CD4-positive, alpha-beta T cell treated with Interleukin-15 for 1 hour (primary cell): ENCODE results near the gene DOCK6.

ENCODE experiments used
- DNase-seq: peaks from one replicate; pipeline ENCODE4 v3.0.0-alpha.2; 2020

The DOCK6 gene

DNA sequence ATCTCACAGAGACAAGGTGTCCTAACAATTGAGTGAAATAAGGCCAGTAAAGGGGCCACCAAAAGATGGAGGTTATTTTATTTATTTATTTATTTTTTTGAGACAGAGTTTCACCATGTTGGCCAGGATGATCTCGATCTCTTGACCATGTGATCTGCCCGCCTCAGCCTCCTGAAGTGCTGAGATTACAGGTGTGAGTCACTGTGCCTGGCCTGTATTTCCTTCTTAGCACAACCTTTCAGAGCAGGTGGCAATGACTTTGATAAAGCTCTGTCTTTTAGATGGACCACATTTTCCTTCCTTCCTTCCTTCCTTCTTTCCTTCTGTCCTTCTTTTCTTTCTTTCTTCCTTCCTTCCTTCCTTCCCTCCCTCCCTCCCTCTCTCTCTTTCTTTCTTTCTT, 11.0 kb upstream of the DOCK6 start:
- DNase-seq: no peak

DNA sequence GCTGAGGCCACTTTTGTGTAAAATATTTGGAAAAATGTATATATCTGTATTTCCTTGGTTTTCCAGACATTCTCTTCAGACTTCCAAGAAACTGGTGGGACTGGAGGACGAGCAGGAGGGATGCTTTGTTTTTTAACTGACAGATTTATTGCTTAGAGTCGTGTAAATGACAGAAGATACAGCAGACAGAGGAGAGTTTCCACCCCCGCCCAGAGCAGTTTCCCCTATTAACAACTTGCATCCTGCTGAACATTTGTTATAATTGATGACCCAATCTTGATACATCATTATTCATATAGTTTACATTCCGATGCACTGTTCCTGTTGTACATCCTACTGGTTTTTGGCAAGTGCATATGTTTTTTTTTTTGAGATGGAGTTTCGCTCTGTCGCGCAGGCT, 7.1 kb upstream of the DOCK6 start:
- no peak for DNase-seq

DNA sequence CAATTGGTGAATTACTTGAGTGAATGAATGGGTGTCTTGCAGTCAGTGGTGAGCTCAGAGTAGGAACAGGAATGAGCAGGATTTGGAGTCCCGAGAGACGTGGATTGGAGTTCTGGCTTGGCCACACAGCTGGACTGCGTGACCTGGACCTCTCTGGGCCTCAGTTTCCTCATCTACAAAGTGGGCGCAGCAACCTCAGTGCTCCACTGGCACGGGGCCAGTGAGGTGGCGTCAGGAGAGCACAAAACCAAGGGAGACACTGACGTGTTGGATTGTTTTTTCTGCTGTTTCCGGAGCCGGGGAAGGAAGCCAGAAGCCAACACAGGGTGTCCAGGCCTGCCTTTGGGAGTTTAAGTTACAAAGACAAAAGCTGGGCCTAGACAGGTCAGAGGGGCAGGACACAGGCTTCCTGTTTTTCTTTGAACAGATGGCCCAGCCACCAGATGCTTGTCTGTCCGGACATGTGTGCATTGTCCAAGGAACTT, 6.5 kb upstream of the DOCK6 start:
- DNase-seq: no peak

DNA sequence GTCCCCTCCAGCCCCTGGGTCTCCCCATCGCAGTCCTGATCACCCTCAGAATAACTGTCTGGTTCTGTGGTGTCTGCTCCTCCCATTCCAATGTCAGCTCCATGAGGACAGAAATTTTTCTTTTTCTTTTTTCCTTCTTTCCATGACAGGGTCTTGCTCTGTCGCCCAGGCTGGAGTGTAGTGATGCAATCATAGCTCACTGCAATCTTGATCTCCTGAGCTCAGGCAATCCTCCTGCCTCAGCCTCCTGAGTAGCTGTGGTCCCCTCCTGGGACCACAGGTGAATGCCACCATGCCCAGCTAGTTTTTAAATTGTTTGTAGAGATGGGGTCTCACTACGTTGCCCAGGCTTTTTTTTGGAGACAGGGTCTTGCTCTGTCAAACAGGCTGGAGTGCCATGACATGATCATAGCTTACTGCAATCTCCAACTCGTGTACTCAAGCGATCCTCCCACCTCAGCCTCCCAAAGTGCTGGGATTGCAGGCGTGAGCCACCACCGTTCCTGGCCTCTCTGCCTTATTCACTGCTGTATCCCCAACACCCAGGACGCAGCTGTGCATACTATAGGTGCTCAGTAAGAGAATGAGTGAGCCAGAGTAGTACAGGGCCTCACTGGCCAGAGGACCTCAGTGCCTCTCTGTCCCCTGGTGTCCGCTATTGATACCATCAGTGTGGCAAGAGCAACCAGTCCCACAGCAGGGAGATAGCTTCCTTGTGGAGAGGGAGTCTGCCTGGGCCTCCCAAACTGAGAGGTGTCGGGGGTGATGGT, 5.2 kb upstream of the DOCK6 start:
- DNase-seq: no peak

DNA sequence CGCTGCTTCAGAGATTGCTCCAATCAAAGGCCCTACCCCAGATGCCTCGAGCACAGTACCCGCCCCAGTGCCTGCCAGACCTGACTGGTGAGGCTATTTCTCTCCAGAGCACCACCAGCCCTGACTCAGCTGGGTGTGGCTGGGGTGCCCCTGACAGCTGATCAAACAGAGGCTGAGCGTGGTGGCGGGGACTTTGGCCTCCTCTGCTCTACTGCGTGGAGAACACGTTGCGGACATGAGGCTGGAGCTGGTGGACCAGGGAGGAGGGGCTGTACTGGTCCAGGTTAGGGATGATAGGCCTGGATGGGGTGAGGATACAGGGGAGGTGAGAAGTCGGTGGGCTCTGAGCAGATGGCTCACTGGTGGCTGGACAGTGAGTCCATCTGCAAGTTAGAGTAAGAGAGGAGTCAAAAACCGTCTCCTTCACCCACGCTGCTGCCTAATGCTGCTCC, 3.5 kb upstream of the DOCK6 start:
- no peak for DNase-seq

DNA sequence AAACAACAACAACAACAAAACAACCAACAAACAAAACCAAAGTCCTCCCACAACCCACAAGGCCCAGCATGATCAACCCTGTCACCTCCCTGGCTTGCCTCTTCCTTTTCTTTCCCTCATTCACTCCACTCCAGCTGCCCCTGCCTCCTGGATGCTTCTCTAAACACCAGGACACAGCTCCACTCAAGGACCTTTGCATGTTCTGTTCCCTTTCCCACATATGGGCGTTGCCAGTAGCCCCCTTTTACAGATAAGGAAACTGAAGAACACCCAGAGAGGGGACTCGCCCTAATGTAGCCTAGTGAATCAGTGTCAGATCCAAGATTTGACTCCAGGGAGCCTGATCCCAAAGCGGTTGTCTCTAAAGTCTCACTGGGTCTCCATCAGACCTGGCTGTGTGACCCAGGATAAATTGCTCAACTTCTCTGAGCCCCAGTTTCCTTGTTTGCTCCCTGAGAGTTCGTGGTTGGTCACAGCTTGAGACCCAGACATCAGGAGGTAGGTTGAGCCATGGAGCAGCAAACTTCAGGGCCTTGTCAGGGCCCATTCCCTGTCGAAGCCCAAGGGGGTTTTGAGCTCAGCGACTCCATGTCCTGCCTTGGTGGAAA, 3.0 kb upstream of the DOCK6 start:
- DNase-seq: no peak

DNA sequence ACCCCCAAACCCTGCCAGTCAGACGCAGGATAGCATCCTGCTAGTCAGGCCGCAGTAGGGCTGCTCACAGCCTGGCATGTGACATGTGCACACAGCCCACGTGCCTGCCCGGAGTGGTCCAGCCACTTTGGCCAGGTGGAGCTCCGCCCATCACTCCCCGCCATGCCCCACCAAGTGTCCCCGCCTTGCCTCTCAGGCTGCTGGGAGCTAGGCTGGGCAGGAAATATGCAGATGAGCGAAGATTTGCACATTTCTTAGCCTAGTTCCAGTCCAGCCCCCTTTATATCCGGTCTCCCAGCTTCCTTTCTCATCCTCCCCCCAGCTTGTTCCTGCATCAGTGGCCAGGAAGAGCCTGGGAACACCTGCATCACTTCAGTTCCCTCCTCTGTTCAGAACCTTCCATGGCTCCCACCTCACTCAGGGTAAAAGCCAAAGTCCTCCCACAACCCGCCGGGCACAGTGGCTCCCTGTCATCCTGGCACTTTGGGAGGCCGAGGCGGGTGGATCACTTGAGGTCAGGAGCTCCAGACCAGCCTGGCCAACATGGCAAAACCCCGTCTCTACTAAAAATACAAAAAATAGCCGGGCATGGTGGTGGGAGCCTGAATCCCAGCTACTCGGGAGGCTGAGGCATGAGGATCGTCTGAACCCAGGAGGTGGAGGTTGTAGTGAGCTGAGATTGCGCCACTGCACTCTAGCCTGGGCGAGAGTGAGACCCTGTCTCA, 2.3 kb upstream of the DOCK6 start:
- no peak for DNase-seq

DNA sequence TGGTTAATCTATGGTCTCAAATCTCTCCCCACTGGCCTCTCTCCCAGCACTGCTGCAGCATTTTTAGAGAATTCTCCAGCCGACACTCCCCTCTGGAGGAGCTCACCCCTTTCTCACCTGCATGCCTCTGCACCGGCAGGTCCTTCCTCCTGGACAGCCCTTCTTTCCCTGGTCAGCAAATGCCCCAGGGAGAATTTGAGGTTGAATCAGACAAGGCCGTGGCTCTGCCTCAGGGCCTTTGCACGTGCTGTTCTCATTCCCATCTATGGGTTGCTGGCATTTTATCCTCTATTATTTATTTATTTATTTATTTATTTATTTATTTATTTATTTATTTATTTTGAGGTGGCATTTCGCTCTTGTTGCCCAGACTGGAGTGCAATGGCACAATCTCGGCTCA, 1.4 kb upstream of the DOCK6 start:
- DNase-seq: no peak

DNA sequence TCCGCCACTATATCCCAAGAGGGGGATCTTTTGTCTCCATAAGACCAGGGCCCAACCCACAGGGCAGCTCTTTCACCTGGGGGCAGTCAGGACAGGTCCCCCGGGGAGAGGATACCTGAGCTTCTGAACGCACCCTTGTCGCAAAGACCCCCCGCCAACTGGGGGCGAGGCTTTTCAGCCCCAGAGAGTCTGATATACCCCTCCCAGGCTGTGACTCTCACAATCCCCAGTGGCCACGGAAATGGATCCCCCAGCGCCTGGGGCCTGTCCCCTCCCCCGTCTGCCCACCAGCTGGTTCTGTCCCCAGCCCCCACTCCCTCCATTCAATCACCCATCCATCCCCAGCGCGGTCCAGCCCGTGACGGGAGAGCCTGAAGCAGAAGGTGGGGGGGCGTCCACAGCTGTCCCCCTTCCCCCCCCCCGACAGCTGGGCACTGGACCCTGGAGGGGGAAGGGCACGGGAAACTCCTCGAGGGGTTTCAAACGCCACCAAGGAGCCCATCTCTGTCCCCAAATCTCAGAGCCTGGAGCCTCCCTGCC, 823 bp downstream of the DOCK6 start:
- no peak for DNase-seq

DNA sequence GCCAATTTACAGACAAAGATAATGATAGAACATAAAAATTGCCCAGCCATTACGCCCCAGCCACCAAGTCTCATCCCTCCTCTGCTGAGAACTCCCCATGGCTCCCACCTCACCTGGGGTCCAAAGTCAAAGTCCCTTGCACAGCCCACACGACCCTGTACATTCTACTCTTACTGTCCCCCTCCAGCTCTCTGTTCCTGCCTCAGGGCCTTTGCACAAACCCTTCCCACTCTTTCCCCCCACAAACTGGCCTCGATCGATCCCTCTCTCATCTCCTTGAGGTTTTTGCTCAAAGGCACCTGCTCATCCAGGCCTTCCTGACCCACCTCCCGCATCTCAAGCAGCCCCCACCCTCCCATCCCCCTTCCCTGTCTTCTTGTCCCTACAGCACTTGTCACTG, 1.3 kb downstream of the DOCK6 start:
- no peak for DNase-seq

DNA sequence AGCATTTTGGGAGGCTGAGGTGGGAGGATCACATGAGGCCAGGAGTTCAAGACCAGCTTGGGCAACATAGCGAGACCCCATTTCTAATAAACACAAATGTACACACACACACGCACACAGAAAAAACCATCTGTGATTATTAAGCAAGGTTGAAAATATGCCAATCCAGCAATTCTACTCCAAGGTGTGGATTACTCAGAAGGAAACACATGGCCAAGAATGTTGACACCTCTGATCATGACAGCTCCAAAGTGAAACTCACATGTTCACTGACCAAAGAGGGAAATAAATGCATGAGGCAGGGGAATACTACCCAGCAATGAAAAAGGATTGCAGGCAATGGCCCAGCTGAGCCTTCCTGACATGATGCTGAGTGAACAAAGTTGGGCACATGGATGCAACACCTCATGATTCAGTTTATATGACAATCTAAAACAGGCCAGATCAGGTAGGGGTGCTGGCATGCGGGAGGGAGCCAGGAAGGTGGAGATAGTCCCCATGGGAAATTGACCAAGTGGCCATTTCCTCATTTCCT, 4.4 kb downstream of the DOCK6 start:
- no peak for DNase-seq

DNA sequence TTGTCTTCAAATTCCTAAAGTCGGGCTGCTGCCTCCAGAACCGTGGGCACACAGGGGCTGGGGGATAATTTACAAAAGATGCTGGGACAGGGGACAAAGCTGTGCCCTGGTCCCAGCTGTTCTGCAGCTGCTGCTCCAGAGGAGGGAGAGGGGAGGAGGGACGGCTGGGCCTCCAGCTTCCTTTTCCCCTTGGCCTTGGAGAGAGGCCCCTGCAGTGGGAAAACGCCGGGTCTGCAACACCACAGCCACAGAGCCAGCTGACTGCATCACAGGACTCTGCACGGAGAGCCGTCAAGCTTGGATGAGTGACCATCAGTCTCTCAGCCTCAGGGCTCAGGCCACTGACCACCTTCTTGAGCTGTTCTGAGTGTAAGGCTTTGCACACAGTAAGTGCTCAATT, 6.1 kb downstream of the DOCK6 start:
- DNase-seq: no peak

DNA sequence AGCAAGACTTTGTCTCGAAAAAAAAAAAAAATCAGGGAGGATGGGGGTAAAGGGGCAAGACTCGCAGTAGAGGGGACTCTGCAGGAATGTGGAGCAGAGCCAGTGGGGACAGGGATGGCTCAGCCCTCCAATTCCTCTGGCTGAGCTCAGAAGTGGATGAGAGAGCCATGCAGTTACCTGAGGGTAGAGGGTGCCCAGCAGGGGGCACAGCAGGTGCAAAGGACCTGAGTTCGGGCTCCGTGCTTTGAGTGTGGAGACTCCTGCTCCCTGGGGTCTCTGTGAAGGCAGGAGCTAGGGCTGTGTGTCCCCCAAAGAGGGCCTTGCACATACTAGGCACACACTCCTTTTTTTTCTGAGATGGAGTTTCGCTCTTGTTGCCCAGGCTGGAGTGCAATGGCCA, 7.7 kb downstream of the DOCK6 start:
- DNase-seq: no peak

DNA sequence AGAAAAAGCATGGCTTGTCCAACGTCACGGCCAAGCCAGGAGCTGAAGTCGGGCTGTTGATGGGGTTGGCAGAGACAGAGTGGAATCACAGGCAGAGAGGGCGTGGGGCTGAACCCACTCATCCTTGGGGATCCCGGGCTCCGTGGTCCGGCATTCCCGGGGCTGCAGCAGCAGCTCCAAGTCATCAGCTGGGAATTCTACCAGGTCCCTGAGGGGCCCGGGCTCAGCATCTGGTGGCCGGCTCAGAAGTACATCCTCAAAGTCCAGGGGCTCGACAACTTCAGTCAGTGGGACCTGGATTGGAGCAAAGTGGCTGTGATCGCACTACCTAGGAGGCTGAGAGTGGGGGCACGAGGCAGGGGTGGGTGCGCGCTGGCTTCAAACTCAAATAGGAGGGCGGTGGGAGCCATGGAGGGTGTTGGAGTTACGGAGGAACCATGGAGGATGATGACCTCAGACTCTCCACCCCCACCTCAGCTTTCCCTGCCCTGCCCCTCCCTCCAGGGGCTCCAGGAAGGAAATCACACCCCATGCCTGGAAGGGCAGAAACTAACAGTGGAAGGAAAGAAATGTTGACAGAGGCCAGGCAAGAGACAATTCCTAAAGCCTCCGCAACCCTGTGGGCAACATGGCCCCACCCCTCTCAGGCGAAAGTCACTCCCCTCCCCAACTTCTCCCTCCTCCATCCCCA, 9.5 kb downstream of the DOCK6 start:
- no peak for DNase-seq

DNA sequence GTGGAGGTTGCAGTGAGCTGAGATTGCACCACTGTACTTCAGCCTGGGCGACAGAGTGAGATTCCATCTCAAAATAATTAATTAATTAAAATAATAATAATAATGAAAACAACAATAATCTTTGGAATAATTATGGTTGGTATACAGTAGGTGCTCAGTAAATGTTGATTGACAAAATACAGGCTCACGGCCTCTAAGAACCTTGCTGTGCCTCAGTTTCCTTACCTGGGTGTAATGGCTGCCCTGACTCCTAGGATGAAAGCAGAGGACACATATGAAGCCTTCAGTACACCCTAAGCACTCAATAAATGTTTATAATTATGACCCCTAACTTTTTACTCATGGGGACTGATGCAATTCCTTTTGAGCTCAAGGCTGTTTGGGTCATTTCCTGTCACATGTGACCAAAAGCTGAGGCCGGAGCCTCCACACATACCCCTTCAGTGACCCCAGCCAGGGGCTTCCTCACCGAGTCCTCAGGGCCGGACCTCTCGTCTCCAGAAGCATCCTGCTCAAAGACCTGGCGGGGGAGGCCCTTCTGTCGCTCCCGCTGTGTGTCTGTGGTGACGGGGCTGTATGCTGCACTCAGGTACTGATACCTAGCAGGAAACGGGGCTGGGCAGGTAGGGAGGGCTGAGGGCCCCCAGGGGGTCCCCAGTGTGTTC, 10.5 kb downstream of the DOCK6 start:
- DNase-seq: no peak

DNA sequence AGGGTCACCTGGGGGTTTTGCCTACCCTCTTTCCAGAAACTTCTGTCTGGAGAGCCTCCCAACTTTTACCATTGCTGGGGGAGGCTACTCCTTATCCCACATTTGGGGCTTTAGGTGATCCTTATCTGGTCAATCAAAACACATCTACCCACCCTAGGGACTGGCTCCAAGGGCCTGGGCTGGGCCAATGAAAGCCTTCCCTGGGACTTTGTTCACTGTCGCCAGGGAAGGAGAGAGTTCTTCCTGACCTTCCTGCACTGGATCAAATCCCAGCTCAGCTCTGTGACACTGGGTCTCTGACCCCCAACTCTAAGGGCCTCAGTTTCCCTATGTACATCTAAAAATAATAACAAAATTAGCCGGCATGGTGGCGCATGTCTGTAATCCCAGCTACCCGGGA, 11.1 kb downstream of the DOCK6 start:
- no peak for DNase-seq

DNA sequence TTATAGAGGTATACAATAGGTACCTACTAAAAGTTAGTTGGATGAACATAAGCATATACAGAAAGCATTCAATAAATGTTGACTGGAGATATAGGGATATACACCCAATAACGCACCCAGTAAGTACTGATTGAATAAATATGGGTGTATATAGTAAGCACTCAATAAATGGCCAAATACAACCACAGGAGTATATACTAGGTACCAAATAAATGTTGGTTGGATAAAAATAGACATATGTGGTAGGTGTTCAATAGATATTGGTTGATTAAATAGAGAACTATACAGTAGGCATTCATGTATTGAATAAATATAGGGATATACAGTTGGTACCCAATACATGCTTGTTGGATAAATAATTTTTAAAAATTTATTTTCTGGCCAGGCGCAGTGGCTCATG, 13.5 kb downstream of the DOCK6 start:
- DNase-seq: no peak

DNA sequence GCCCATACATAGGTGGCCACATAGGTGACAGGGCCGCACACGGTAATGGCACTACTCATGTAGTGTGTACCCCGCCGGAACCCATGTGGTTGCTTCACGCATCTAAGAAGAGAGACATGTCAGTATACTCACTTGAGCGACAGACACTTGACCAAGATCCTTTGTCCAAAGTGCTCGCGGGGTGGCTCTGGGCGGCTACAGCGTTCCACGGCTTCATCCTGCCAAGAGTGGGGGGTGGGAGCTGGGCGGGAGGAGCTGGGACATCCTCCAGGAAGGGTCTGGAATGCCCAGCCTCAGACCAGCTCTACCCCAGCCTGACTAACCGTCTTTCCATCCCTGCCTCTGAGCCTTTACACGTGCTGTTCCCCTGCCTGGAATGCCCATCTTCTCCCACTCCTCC, 14.4 kb downstream of the DOCK6 start:
- DNase-seq: no peak

DNA sequence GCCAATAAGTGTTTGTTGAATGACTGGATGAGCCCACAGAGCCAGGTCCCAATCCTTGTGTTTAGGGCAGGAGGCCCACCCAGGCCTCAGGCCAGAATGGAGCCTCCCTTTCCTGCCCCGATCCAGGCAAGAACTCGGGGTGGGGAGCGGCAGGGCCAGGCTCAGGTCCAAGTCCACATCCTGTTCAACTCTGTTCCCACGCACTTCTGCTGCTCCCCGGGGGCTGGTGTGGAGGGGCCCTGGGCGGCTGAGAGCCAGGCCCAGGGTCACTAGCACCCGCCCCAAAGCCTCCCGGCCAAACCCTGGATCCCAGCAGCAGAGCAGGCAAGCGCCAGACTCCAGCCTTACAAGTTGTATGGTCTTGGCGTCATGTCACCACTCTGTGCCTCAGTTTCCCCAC, 14.9 kb downstream of the DOCK6 start:
- no peak for DNase-seq

DNA sequence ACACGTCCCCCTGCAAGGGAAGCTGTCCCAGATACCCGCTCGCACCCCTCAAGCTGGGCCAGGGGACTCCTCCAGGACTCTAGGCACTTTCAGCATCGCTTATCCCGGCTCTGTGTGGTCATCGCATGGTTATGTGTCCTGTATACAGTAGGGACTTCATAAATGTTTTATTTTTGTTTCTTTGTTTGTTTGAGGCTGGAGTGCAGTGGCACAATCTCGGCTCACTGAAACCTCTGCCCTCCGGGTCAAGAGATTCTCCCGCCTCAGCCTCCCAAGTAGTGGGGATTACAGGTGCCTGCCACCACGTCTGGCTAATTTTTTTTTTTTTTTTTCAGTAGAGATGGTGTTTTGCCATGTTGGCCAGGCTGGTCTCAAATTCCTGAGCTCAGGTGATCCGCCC, 15.4 kb downstream of the DOCK6 start:
- DNase-seq: no peak

DNA sequence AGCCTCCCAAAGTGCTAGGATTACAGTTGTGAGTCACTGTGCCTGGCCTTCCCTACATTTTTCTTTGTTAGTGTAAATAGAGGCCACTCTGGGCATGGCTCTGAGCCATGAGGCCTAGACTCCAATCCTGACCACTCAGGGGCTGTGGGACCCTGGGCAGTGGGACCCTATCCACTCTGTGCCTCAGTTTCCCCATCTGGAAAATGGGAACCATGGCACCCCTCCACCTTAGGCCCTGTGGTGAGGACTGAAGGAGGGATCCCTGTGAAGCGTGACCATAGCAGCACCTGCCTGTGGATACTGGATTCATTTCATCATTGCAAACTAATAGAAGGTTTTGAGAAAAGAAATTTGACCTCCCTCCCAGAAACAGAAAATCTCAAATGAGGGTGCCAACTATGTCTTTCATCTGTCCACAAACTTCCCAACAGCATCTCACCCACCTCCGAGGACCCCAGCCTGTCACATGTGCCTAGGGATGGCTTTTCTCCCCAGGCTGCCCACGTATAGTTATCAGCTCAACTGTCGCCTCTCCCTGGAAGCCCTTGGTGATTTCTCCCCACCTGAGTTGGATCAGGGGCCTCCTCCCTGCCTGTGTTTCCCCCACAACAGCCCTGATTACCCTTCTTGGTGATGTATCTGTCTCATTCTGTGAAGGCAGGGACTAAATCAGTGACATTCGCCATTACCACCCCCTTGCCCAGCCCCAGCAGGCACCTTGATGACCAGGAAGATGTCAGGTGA, 17.3 kb downstream of the DOCK6 start:
- no peak for DNase-seq

DNA sequence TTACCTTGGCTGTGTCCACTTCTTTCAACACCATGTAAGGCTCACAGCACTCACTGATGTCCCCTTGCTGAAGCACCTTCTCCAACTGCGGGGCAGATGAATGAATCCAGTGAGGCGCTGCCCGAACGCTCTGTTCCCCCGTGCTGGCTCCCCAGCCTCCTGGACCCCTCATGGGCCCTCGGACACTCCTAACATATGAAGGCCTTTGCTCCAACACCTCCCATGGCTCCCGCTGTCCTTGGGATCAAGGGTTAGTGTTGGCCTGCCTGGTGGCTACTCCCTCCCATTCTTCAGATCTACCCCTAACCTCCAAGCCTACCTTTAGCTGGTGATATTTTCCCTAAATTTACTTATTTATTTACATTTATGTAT, 18.5 kb downstream of the DOCK6 start:
- DNase-seq: no peak
